H9 (cell line): Measurements from ENCODE around the gene ALPI. TPM values are rescaled to one million over a fixed set of nuclear protein-coding genes. Genes with fewer than 3 reads are reported as not detected.
A peak's percentile ranks its signal among the peaks of the same experiment; 100 is the strongest.

ENCODE experiments used
- DNase-seq: peaks from one replicate; pipeline ENCODE4 v3.0.0-alpha.2; 2017
- H2AFZ ChIP-seq: one replicate; pipeline ENCODE4 v1.6.1; 2013; ENCODE audit warnings: mild to moderate bottlenecking, low read length, control low read depth, moderate library complexity
- H2AK5ac ChIP-seq: 2 replicates; pipeline ENCODE4 v1.6.1; 2013; ENCODE audit warnings: low read length, control low read depth, mixed read lengths; ENCODE audit not compliant: insufficient read length
- H2BK120ac ChIP-seq: one replicate; pipeline ENCODE4 v1.6.1; 2013; ENCODE audit warnings: low read depth, mild to moderate bottlenecking, low read length, control low read depth, inconsistent platforms; ENCODE audit not compliant: poor library complexity, severe bottlenecking
- H2BK12ac ChIP-seq: 2 replicates; pipeline ENCODE4 v1.6.1; 2013; ENCODE audit warnings: low read length, control low read depth, mixed read lengths, low read depth; ENCODE audit not compliant: insufficient read length
- H2BK15ac ChIP-seq: 2 replicates; pipeline ENCODE4 v1.6.1; 2013; ENCODE audit warnings: low read depth, low read length, control low read depth
- H2BK20ac ChIP-seq: one replicate; pipeline ENCODE4 v1.6.1; 2013; ENCODE audit warnings: low read depth, mild to moderate bottlenecking, low read length, control low read depth, inconsistent platforms; ENCODE audit not compliant: poor library complexity, severe bottlenecking
- H2BK5ac ChIP-seq: 2 replicates; pipeline ENCODE4 v1.6.1; 2013; ENCODE audit warnings: low read length, control low read depth, mixed read lengths; ENCODE audit not compliant: insufficient read length
- H3K14ac ChIP-seq: 2 replicates; pipeline ENCODE4 v1.6.1; 2013; ENCODE audit warnings: low read length, control low read depth; ENCODE audit not compliant: insufficient read depth
- H3K18ac ChIP-seq: 2 replicates; pipeline ENCODE4 v1.6.1; 2013; ENCODE audit warnings: low read depth, mild to moderate bottlenecking, mixed read lengths, low read length, control low read depth; ENCODE audit not compliant: insufficient read length
- H3K23ac ChIP-seq: 2 replicates; pipeline ENCODE4 v1.6.1; 2013; ENCODE audit warnings: low read length, control low read depth, mixed read lengths, low read depth; ENCODE audit not compliant: insufficient read length
- H3K23me2 ChIP-seq: 2 replicates; pipeline ENCODE4 v1.6.1; 2013; ENCODE audit warnings: low read depth, mild to moderate bottlenecking, mixed read lengths, low read length, control low read depth; ENCODE audit not compliant: insufficient read length, poor library complexity, severe bottlenecking
- H3K27ac ChIP-seq: 2 replicates; pipeline ENCODE4 v1.5.1; 2013; ENCODE audit warnings: low read length, control low read depth, mixed read lengths, low read depth; ENCODE audit not compliant: insufficient read length
- H3K27me3 ChIP-seq: 2 replicates; pipeline ENCODE4 v1.6.1; 2013; ENCODE audit warnings: low read length, control low read depth, inconsistent platforms; ENCODE audit not compliant: insufficient read depth
- H3K4ac ChIP-seq: 2 replicates; pipeline ENCODE4 v1.6.1; 2013; ENCODE audit warnings: low read depth, mild to moderate bottlenecking, control low read depth, inconsistent platforms, low read length, moderate library complexity
- H3K4me1 ChIP-seq: 2 replicates; pipeline ENCODE4 v1.6.1; 2013; ENCODE audit warnings: low read length, control low read depth, inconsistent platforms; ENCODE audit not compliant: insufficient read depth
- H3K4me2 ChIP-seq: 2 replicates; pipeline ENCODE4 v1.6.1; 2013; ENCODE audit warnings: low read length, control low read depth, mixed read lengths; ENCODE audit not compliant: insufficient read length, insufficient read depth
- H3K56ac ChIP-seq: 2 replicates; pipeline ENCODE4 v1.6.1; 2013; ENCODE audit warnings: low read depth, mild to moderate bottlenecking, mixed read lengths, low read length, control low read depth; ENCODE audit not compliant: insufficient read length
- H3K79me1 ChIP-seq: 2 replicates; pipeline ENCODE4 v1.6.1; 2013; ENCODE audit warnings: low read depth, mild to moderate bottlenecking, moderate library complexity, low read length, control low read depth, inconsistent platforms; ENCODE audit not compliant: insufficient read depth, poor library complexity, severe bottlenecking
- H3K79me2 ChIP-seq: 2 replicates; pipeline ENCODE4 v1.6.1; 2013; ENCODE audit warnings: low read length, control low read depth, inconsistent platforms; ENCODE audit not compliant: insufficient read depth
- H3K9ac ChIP-seq: 2 replicates; pipeline ENCODE4 v1.6.1; 2013; ENCODE audit warnings: low read length, control low read depth, mixed read lengths; ENCODE audit not compliant: insufficient read length; ENCODE audit errors: extremely low read depth
- H3K9me3 ChIP-seq: one replicate; pipeline ENCODE4 v1.6.1; 2013; ENCODE audit warnings: low read depth, low read length, inconsistent platforms; ENCODE audit not compliant: control insufficient read depth
- H3T11ph ChIP-seq: one replicate; pipeline ENCODE4 v1.6.1; 2013; ENCODE audit warnings: mild to moderate bottlenecking, low read length, control low read depth, inconsistent platforms
- H4K20me1 ChIP-seq: one replicate; pipeline ENCODE4 v1.6.1; 2013; ENCODE audit not compliant: control insufficient read depth, insufficient read length, insufficient read depth
- H4K5ac ChIP-seq: 2 replicates; pipeline ENCODE4 v1.6.1; 2013; ENCODE audit warnings: low read depth, mild to moderate bottlenecking, mixed read lengths, low read length, control low read depth; ENCODE audit not compliant: insufficient read length
- H4K8ac ChIP-seq: replicated peaks from 2 replicates; pipeline ENCODE4 v1.6.1; 2013; ENCODE audit warnings: low read length, control low read depth, mixed read lengths, low read depth; ENCODE audit not compliant: insufficient read length
- H4K91ac ChIP-seq: 2 replicates; pipeline ENCODE4 v1.6.1; 2013; ENCODE audit warnings: low read depth, mild to moderate bottlenecking, moderate library complexity, mixed read lengths, low read length, control low read depth; ENCODE audit not compliant: insufficient read length
- H3K27ac Mint-ChIP-seq, 3 experiments: 2 replicates in 2 of 3; 3 replicates in 1 of 3; pipeline ENCODE4 v1.8.0; 2020 to 2021; ENCODE audit warnings: mixed read lengths in 3 of 3, mild to moderate bottlenecking in 1 of 3, moderate library complexity in 1 of 3
- H3K27me3 Mint-ChIP-seq: 2 replicates; pipeline ENCODE4 v1.8.0; 2021; ENCODE audit warnings: low read depth, mild to moderate bottlenecking, moderate library complexity, mixed read lengths
- H3K36me3 Mint-ChIP-seq, 3 experiments: 2 replicates in 2 of 3; 3 replicates in 1 of 3; pipeline ENCODE4 v1.8.0; 2020 to 2021; ENCODE audit warnings: low read depth in 3 of 3, mixed read lengths in 3 of 3; ENCODE audit not compliant: insufficient read depth in 1 of 3
- H3K4me1 Mint-ChIP-seq, 2 experiments: 2 replicates each; pipeline ENCODE4 v1.8.0; 2020; ENCODE audit warnings: mixed read lengths in 2 of 2
- H3K4me3 Mint-ChIP-seq, 2 experiments: 2 replicates in 1 of 2; 3 replicates in 1 of 2; pipeline ENCODE4 v1.8.0; 2020 to 2021; ENCODE audit warnings: mild to moderate bottlenecking in 2 of 2, mixed read lengths in 2 of 2, moderate library complexity in 1 of 2
- H3K9me3 Mint-ChIP-seq, 2 experiments: 2 replicates in 1 of 2; 3 replicates in 1 of 2; pipeline ENCODE4 v1.8.0; 2020; ENCODE audit warnings: mild to moderate bottlenecking in 2 of 2, mixed read lengths in 2 of 2, moderate library complexity in 1 of 2
- CTCF ChIP-seq: fragments of 200-600 bp; sonication (generic); conservative IDR thresholded peaks from 3 replicates; pipeline ENCODE4 v1.8.0; 2021; ENCODE audit warnings: antibody characterized with exemption, mild to moderate bottlenecking
- WGBS: extraction: QIAGEN DNeasy Blood & Tissue Kit; methylation state at CpG from one replicate; pipeline ENCODE4 v1.1.7; 2013; ENCODE audit warnings: missing lambda C conversion rate, low lambda C conversion rate, mixed read lengths; ENCODE audit not compliant: insufficient read length; ENCODE audit errors: extremely low coverage; 5-methylcytosine and 5-hydroxymethylcytosine counted together
- total RNA-seq: library from RNA; stranded (reverse); gene quantifications from 2 replicates; pipeline ENCODE4 v1.2.1, GENCODE V29; 2021

ALPI gene
- total RNA-seq, 1 experiment from 2014 or later: not detected

DNA sequence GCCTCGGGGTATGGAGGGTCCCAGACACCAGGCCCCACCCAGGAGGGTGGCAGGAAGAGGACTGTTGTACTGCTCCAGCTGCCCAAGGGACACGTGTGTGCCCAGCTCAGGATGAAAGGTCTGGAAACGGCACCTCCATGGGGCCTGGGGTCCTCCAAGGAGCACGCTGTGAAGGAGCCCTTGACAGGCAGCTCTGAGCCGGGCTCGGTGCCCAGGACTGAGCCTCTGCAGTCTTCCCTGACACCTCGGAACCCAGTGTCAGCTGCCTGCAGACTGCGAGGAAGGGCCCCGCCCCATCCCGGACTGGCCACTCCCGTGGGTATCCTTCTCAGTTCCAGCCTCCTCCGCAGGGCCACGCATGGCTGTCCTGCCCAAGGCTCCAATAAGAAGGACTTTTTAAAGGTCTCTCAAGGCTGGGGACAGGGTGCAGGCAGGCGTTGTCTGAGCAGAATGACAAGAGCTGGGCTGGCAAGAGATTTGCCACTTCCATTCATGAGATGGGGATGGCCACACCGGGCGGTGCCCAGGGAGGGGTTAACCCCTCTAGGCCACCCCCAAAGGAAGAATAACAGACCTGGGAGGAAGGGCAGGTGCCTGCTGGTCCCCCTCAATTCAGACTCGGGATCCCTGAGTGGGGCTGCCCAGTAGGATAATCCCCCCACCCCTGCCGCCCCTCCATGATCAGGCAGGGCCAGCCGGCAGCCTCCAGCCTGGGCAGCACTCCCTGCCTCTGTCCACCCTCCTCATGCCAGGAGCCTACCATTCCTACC is 22.8 kb downstream of the ALPI start:
- Histone ChIP-seq H3K79me2 (no peaks in the 10 kb centered on the region), H2BK20ac (no peak overlapping the region), H3K27ac (no peak overlapping the region), H3K4me1 (no peaks in the 10 kb centered on the region), H2AK5ac (no peak overlapping the region), H3K27me3 (no peaks in the 10 kb centered on the region; the same call in 1 of the 2 replicates), H3K79me1 (no peaks in the 10 kb centered on the region), H3K56ac (no peak overlapping the region), H2BK15ac (no peak overlapping the region), H4K5ac (no peak overlapping the region), H3K9ac (no peak overlapping the region), H3K14ac (no peak overlapping the region), H3K4ac (no peak overlapping the region), H2AFZ (no peak overlapping the region), H4K20me1 (no peaks in the 10 kb centered on the region), H2BK12ac (no peak overlapping the region), H3K23ac (no peak overlapping the region), H3T11ph (no peak overlapping the region), H3K4me2 (no peak overlapping the region), H2BK120ac (no peak overlapping the region), H4K8ac (no peak overlapping the region), H3K9me3 (no peaks in the 10 kb centered on the region), H3K18ac (no peak overlapping the region), H3K23me2 (no peaks in the 10 kb centered on the region), H2BK5ac (no peak overlapping the region), H4K91ac (no peak overlapping the region)
- Mint-ChIP-seq H3K9me3 (no peaks in the 10 kb centered on the region), H3K4me3 (no peak overlapping the region), H3K36me3 (no peaks in the 10 kb centered on the region), H3K27me3 (peaks cover 48% of the 10 kb centered on the region), H3K27ac (no peak overlapping the region), H3K4me1 (peaks cover 4 to 5% of the 10 kb centered on the region in 2 experiments; a peak in 2 of 4 replicates)
- peak; percentile 21 for DNase-seq
- WGBS: no CpG with 5 or more reads among the region's 19 CpGs
- TF ChIP-seq CTCF: no peak
